Stimulated activated CD8-positive, alpha-beta memory T cell treated with anti-CD3 and anti-CD28 coated beads, Interleukin-4, amount 100 ng/mL, for 48 hours (primary cell): ENCODE data around the gene UGT1A5.
"Not testable (repeated sequence)": the region's sequence is repeated elsewhere in the genome, so short reads cannot be mapped to it uniquely, and the experiment has no call there.

Experiments used
- DNase-seq: peaks from one replicate; pipeline ENCODE4 v3.0.0-alpha.2; 2020

UGT1A5 gene

GRCh38 chr2:233698740-233699139 lies 14.0 kb upstream of the UGT1A5 start:
- no peak for DNase-seq

GRCh38 chr2:233699424-233700027 lies 13.2 kb upstream of the UGT1A5 start:
- DNase-seq: no peak

- DNase-seq: no peak
Measured at GRCh38 chr2:233700028-233700635, 12.6 kb upstream of the UGT1A5 start.

- not testable (repeated sequence) for DNase-seq
Measured at GRCh38 chr2:233700842-233701241, 11.9 kb upstream of the UGT1A5 start.

GRCh38 chr2:233702238-233702637 lies 10.5 kb upstream of the UGT1A5 start:
- no peak for DNase-seq

- no peak for DNase-seq
Measured at GRCh38 chr2:233705911-233706506, 6.7 kb upstream of the UGT1A5 start.

- no peak for DNase-seq
Measured at GRCh38 chr2:233706720-233707119, 6.0 kb upstream of the UGT1A5 start.

- no peak for DNase-seq
Measured at GRCh38 chr2:233707940-233708644, 4.6 kb upstream of the UGT1A5 start.

- DNase-seq: no peak
Measured at GRCh38 chr2:233708942-233709341, 3.8 kb upstream of the UGT1A5 start.

GRCh38 chr2:233711312-233712008 lies 1.2 kb upstream of the UGT1A5 start:
- DNase-seq: peak; percentile 87

- no peak for DNase-seq
Measured at GRCh38 chr2:233713262-233713615, 532 bp downstream of the UGT1A5 start.

- no peak for DNase-seq
Measured at GRCh38 chr2:233714121-233714520, 1.4 kb downstream of the UGT1A5 start.

GRCh38 chr2:233718552-233718951 lies 5.8 kb downstream of the UGT1A5 start, which contains the start of gene UGT1A4:
Gene UGT1A4, plus strand, starts transcription at chr2:233718736. Its CDS starts 85 bp downstream, at chr2:233718821.
- DNase-seq: no peak

GRCh38 chr2:233728723-233729301 lies 16.1 kb downstream of the UGT1A5 start, which contains the start of gene UGT1A3:
Gene UGT1A3, plus strand, starts transcription at chr2:233729042. Its CDS starts 85 bp downstream, at chr2:233729127.
- DNase-seq: no peak

- DNase-seq: not testable (repeated sequence)
Measured at GRCh38 chr2:233736868-233737653, 24.4 kb downstream of the UGT1A5 start.

GRCh38 chr2:233740870-233741269 lies 28.2 kb downstream of the UGT1A5 start:
- DNase-seq: no peak

- DNase-seq: no peak
Measured at GRCh38 chr2:233743464-233744259, 31.0 kb downstream of the UGT1A5 start.

- no peak for DNase-seq
Measured at GRCh38 chr2:233745073-233745755, 32.5 kb downstream of the UGT1A5 start.

- not testable (repeated sequence) for DNase-seq
Measured at GRCh38 chr2:233745838-233746237, 33.1 kb downstream of the UGT1A5 start.
